AG08395 (cell line): ENCODE measurements around the gene IQCH.
"Not testable (repeated sequence)": the region's sequence is repeated elsewhere in the genome, so short reads cannot be mapped to it uniquely, and the experiment has no call there.

Experiments used
- DNase-seq: peaks from one replicate; pipeline ENCODE4 v3.0.0; 2012; ENCODE audit warnings: mixed read lengths, low spot score

The IQCH gene

DNA sequence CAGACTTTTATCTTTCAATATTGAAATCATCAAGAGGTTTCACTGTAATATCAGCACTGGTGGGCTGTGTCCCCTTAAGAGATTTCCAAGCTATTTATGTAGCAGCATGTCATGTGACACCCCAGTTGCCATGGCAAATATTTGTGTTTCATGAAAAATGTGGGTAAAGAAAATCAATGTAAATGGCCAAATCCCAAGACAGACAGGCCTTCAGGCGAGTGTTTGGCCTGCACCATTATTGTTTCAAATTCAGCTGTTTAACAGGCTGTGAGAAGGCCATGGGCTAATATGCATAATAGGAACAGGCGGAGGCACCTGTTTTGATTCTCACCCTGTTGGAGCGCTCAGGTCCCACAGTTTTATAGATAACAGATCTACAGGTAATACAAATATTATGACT, 104.2 kb downstream of the IQCH start:
- no peak for DNase-seq

DNA sequence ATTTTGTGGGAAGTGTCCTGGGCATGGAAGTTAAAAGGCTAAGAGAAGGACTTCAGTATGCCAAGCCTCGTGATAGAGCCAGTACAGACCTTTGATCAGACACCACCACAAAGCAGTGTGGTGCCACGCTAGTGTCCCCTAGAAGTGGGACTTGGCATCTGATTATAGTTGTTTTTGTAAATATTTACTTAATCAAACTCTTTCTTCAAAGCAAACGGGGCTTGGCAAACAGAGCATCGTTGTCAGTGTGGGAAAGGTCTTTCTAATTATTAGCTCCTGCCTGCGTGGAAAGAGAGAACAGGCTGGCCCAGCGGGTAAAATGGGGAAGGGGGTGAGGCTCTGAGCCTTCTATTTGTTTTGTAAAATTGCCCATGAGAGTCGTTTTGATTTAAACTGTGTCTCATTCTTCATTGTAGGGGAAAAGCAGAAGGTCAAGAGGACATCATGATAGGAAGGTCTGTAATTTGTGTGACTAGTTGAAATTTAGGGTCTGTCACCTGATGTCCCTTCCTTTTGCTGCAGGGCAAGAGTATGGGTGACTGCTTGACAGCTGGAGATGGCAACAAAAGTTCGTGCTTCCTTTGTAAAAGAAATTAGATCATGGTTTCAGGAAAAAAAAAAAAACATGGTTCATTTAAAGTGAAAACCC, 105.0 kb downstream of the IQCH start:
- DNase-seq = no peak

DNA sequence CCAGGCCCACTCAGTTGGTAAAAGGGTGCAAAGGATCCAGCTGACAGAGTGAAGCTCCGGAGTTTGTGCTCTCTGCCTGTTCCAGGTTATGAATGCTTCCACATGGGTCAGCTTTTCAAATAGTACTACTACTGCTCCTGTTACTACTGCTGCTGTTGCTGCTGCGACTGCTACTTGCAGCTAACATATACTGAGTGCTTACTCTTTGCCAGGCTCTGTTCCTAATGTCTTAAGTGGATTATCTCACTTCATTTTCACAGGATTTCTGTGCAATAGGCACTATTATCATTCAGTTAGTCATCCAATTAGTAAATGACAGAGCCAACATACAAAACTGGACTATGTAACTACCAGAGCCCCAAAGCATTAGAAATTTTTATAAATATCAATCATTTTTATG, 106.5 kb downstream of the IQCH start:
- no peak for DNase-seq

DNA sequence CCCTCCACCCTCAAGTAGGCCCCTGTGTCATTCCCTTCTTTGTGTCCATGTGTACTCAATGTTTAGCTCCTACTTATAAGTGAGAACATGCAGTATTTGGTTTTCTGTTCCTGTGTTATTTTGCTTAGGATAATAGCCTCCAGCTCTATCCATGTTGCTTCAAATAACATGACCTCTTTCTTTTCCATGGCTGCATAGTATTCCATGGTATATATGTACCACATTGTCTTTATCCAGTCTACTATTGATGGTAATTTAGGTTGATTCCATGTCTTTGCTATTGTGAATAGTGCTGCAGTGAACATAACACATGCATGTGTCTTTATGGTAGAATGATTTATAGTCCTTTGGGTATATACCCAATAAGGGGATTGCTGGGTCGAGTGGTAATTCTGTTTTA, 109.1 kb downstream of the IQCH start:
- DNase-seq = not testable (repeated sequence)

DNA sequence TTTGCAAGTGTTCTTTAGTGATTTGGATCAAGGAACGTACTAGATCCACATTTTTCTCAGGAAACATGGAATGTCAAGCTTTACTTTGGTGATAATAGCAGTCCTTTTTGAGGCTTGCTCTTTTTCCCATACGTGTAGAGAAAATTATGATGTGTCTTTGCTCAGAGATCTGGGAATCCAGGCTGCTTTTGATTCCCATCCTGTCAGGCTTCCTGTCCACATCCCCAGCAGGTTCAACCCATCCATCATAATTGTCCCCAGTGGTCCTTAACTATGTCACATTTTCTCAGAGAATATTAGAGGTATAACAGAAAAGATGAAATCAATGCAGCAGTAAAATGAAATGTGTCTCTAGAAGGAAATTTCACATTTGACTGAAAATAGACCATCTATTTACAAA, 111.4 kb downstream of the IQCH start:
- DNase-seq = no peak

DNA sequence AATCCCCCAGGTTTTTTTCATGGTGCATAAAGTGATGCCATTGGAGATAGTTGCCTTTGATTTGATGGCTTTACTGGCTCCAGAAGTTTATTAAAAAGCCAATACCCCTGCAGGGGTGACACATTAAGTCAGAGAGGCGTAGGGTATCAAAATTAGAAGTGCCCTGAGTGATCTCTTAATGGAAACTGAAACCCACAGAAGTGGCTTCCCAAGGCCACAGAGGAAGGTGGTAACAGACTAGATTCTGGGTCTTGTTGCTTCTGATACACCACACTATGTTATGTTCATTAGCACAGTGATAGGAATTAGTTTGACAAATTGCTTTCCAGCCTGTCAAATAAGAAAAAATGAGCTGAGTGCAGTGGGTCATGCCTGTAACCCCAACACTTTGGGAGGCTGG, 112.3 kb downstream of the IQCH start:
- no peak for DNase-seq

DNA sequence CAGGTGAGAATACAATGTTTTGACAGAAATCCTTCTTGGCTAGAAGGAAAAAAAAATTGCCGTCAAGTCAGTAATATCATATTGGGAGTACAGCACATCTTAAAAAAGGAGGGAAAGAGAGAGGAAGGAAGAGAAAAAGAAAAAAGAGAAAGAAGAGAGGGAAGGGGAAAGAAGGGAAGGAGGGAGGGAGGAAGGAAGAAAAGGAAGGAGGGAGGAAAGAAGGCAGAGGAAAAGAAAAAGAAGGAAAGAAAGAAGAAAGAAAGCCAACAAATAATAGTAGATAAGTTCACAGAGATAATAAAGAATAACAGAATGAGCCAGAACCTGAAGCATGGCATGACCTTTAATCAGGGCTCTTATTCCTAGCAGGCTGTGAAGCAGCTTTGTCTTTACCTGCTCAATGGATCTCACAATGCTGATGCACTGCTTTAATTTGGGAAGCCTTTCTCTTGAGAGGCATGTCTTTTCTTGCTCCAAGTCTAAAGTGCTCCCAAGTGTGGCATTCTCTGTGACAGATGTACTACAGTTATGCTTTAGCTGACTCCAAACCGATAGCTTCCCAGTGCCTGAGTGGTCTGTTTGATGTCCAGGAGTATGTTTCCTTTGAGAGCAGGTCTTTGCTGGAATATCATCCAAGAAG, 114.9 kb downstream of the IQCH start:
- DNase-seq = no peak

DNA sequence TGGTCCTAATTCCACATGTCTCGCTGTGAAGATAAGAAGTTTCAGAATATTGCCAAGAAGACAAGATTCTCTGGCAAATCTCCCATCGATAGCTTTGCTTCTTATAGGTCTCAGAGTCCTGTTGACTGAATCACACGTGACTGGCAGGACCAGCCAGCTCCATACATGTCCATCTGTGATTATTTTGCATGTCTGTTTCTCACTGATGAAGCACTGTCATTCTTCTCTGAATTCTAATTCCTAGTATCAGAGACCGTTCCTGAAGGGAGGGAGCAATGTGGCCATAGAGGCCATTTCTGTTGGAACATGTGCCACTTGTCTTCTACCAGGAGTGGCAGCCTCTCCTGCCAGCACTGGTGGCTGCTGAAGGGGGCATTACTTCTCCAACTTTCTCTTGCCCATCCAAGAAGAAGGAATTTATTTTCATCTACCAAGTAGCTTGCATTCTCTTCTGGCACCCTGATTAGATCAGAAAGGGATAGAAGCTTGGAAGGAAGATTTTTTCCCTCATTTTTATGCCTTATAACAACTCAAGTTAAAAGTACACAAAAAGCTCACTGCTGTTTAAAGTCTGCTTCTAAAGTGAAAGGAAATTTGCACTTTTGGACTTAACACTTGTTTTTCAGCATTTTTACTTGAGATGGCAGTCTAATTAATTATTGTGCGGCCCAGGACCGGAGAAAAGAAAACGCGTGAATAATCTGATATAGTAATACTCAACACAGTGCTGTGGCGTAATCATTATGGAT, 115.8 kb downstream of the IQCH start:
- no peak for DNase-seq

DNA sequence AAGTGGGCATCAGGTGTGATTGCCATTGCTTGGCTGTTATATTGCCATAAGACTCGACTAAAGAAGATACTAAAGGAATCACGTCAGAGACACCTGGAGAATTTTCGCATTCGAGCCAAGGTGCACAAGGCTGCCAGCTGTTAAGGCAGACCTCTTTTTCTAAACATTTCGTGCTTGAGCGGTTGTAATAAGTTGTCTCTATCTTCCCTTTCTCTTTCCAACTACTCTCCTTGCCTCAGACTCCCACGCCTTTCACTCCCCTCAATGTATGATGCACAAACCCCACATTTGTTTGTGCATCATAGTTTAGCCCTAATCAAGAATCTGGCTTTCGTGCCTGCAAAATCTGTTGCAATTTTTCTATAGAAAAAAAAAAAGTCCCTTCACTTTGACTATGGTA, 118.0 kb downstream of the IQCH start:
- DNase-seq = no peak

DNA sequence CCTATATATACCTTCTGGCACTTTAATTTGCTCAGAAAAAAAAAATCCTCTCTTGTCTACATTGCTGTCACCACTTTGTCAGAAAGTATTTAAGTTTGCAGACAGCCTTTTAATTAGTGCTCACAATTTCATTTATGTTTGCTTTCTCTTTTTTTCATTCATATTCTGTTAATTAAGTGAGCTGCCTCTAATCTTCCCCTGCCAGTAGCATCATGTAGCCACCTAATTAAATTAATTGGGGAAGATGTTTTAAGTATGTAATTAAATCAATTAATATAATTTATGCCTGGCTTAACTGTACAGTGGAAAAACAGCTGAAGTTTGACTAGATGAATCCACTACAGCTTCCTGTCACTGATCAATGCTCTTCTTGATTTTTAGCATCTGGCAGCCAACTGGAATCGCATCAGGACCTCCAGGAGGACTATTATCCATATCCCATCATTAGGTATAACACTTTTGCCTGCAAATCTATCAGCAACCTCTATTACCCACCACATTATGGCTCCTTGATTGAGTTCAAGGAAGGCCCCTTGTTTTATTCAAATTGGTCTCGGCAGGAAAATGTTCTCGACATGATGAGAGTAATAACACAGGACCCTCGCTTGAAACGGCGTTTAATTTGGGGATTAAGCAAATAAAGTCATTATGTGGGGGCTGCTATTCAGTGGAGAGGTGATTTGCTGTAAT, 118.5 kb downstream of the IQCH start:
- no peak for DNase-seq

DNA sequence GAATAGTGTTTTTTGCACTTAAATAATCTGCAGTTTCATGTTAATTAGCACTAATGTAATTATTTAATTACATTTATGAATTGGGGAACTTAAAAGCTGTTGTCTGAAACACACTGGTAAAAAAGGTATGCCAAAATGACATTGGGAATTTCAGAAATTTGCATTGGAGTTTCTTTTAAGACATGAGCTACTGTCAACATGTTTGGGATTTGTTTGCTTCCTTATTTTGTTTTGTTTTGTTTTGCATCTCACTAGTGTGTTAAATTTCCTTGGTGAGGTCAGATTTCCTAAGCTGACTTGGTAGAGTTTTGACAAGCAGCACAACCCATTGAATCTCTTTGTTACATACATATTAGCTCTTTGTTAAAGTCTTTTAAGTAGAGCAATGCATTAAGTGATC, 119.4 kb downstream of the IQCH start:
- DNase-seq = no peak

DNA sequence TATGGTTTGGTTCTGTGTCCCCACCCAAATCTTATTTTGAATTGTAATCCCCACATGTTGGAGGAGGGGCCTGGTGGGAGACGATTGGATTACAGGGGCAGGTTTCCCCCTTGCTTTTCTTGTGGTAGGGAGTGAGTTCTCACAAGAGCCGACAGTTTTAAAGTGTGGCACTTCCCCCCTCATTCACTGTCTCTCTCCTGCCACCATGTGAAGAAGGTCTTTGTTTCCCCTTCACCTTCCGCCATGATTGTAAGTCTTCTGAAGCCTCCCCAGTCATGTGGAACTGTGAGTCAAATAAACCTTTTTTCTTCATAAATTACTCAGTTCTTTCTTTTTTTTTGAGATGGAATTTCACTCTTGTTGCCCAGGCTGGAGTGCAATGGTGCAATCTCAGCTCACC, 124.9 kb downstream of the IQCH start:
- DNase-seq = no peak

DNA sequence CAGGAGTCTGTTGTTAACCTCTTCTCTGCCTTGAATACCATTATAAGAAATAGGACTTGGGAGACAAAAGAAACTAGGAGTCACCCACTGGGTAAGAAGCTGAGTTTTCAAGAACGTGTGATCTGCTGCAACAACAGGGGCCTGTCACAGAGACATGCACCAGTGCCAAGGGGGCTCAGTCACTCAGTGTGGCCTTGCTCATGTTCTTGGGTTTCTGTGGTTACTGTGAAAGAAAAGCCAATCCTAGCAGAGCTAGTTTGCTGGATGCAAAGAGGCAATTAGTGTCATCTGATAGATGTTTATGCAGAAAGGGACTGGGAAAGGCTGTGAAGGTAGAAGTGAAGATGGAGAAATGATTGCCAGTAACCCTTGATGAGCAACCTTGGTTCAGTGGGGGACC, 126.3 kb downstream of the IQCH start:
- no peak for DNase-seq

DNA sequence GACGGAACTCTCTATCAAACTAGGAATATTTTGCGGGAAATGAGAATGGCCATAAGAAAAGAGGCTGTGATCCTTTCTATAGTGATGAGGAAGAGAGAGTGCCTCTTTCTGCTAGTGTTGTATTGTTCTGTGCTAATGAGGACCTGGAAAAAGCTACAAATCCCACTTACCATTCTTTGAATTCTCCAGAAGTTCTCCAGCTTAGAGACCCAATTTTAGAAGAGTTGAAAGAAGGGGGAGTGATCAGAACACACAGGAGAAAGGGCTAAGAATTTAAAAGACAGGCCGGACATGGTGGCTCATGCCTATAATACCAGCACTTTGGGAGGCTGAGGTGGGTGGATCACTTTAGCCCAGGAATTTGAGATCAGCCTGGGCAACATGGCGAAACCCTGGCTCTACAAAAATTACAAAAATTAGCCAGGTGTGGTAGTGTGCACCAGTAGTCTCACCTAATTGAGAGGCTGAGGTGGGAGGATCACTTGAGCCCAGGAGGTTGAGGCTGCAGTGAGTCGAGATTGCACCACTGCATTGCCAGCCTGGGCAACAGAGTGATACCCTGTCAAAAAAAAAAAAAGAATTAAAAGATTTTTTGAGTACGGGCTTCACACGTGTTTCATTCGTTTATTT, 126.9 kb downstream of the IQCH start:
- no peak for DNase-seq

DNA sequence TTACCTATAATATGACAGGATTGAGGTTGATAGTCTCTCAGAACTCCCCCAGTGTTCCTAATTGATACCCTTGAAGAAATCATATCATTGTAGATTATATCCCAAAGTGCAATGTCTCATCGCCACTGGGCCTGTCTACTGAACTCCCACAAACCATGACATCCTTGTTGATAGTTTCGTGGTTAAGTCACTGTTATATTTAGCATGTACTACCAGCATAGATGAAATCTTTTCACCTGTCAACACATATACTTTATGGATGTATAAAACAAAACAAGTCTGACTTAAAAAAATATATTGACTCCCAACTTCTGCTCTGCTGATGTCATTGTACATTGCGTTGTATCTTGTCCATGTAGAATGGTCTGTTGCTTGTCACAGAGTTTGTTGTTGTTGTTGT, 128.1 kb downstream of the IQCH start:
- no peak for DNase-seq

DNA sequence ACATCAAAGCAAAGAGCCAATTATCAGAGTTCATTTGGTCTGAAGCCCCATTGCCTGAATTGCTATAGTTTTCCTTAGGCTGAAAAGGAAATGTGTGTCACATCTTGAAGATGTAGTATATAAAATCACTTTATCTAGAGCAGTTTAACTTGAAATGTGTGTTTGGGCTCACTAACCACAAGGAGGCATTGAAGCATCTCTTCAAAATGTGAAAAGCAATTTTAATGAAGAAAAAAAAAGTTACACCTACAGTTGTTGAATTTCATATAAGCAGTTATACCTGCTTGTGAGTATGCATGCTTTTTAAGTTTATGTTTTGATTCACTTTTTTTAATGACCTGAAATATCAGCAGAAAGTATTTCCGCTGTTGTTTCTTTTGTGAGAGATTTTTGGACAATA, 129.3 kb downstream of the IQCH start:
- DNase-seq = no peak

DNA sequence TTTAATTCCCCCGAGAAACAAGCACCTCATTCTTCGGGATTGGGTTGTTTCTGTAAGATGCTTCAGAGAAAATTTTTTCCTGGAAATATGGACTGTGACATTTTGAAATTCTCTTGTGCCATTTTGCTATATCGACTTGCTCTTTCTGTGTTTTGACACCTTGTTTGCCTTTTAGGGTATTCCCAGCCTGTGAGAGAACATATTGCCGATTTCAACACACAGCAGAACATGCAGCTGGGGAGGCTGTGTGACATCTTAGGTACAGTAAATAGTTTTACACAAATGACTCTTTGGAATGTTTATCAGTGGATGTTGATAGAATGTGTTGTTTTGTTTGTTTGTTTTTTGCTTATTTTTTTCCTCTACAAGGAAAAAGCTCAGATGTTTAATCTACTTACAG, 130.2 kb downstream of the IQCH start:
- no peak for DNase-seq

DNA sequence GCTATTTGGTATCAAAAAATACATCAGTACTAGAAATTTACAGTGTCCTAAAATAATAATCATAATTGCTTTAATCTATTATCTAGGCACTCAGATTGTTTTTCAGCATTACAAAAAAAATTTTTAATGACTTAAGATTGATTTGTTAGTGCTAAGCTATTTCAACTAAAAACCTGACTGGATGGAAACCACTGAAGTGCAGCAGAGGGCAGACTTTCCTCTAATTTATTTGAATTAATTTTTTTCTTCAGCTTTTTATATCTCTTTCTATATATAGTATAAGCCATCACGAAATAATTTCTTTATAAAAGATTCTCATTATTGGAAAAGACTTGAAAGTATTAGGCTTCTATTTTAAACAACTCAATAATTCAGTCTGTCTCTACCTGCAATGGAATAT, 131.4 kb downstream of the IQCH start:
- DNase-seq = no peak

DNA sequence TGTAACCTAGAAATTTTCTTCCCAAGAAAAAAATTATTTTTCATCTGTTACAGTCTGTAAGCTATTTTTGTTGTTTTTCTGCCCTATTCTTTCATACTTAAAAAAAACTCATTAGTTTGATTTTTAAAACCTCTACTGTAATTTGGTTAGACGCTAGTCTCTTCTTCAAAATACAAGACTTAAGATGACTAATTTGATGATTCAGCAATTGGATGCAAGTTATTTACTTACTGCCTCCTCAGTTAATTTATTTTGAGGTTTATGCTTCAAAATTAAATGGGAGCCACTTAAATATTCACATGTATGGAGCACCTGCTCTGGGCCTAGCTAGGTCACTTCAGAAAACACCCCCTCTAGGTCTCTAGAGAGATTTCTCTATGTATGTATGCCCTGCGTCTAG, 132.4 kb downstream of the IQCH start:
- DNase-seq = no peak

DNA sequence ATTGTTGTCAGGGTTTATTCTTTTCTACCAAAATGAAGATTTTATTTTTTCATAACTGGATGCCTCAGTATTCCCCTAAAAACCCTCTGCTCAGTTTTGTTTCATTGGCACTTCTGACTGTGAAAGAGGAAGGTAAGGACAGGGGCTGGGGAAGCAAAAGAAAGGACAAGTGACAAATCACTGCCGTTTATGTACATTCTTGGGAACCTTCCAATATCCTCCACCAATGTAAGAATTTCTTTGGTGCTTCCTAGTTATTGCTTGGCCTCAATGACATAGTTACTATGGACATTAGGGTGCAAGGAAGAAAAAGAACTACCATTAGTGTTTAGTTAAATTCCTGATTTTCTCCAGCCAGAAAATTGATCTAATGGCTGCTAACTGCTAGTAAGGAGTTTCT, 135.4 kb downstream of the IQCH start:
- no peak for DNase-seq

DNA sequence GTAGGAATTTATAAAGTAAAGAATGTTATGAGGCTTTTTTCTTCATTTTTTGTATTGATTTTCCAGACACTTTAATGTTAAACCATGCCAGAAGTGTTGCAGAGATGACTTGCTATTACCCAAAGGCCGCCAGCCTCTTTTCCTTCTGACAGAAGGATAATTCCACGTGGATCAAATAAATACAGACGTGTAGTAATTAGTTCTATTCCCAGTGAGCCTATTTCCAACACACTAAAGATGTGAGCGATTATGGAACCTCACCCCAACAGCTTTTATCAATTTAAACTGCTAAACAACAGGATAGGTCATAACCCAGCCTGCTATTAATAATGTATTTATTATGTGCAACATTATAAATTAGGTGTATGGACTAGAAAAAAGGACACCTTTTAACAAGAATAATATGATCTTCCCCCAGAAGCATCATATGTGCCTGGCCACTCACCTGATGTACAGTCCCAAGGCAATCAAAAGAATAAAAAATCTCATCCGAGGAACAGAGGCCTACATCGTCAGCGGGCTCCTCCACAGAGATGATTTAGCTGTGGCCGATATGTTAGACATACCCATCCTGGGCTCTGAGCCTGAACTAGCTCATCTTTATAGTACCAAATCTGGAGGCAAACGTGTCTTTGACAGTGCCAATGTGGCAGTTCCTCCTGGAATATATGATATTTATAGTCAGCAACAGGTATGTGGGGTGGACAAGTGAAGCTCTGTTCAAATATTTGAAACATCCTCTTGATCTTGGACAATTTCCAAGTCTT, 140.5 kb downstream of the IQCH start:
- DNase-seq = no peak

DNA sequence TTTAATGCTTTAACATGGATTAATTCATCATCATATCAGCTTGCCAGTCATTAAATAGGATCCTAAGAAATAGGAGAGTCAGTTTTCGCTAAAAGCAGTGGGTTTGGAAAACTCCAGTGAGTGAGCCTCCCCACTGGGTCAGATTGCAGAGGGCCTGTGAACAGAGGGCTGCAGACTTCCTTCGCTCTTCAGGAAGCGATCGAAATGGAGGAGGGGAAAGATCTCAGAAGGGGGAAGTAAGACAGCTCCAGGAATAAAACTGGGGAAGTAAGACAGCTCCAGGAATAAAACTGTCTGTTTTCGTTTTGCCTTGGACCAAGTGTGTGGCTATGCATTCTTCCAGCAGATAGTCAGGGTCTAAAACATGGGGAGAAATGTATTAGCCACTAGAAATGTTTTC, 141.5 kb downstream of the IQCH start:
- DNase-seq = no peak
